ENCODE data around the gene GALR1. TPM values are rescaled to one million over a fixed set of nuclear protein-coding genes. Genes with fewer than 3 reads are reported as not detected.

GALR1 gene
- total and polyA plus RNA-seq, 2 donors (not counting 3 experiments of a cell fraction or from before 2014, with no cell fraction given): not detected

- no peak overlapping the region for H3K4me2 ChIP-seq (ENCODE audit: insufficient read depth, low read length)
- dilution Hi-C loops (cut with MboI; ENCODE audit: extremely low pct_ligation_motif_present, low sequenced_read_pairs): no loop called here
- BruUV-seq (replicated peaks): no TSS peak
Measured at GRCh38 chr18:77316641-77317040, 67.0 kb downstream of the GALR1 start.

More at GRCh38 chr18:77316641-77317040, 67.0 kb downstream of the GALR1 start:
- no peak overlapping the region for H3K4me3 ChIP-seq (replicated peaks in 1 of 3; ENCODE audit: insufficient read depth in 1 of 3, low read depth in 1 of 3, low read length in 3 of 3)
- H3K79me2 ChIP-seq (ENCODE audit: control insufficient read depth, insufficient read depth, low read length): no peaks in the 10 kb centered on the region
- TF ChIP-seq FOS (IDR thresholded peaks at IDR 0.05; ENCODE audit: borderline replicate concordance, insufficient read depth, low read length): no peak
- TF ChIP-seq MYC (IDR thresholded peaks at IDR 0.05; ENCODE audit: low read depth, low read length): no peak
- no peak for TF ChIP-seq EZH2 (IDR thresholded peaks at IDR 0.05; ENCODE audit: borderline replicate concordance, low read depth, low read length, severe bottlenecking)
- TF ChIP-seq MAX (IDR thresholded peaks at IDR 0.05; ENCODE audit: insufficient read depth, insufficient read length): no peak
- TF ChIP-seq POLR2AphosphoS5 (IDR thresholded peaks at IDR 0.05; ENCODE audit: insufficient read depth, low read depth, low read length): no peak
- TF ChIP-seq CTCF (IDR thresholded peaks at IDR 0.05; ENCODE audit: extremely low read depth in 1 of 2, insufficient read depth in 1 of 2, low read depth in 1 of 2, low read length in 2 of 2): no peak
- TF ChIP-seq GATA2 (IDR thresholded peaks at IDR 0.05; ENCODE audit: insufficient read depth, insufficient read length, low read depth, low read length): no peak
- TF ChIP-seq JUN (IDR thresholded peaks at IDR 0.05; ENCODE audit: borderline replicate concordance, insufficient read depth, insufficient read length, low read depth): no peak
- TF ChIP-seq POLR2A (IDR thresholded peaks at IDR 0.05; ENCODE audit: low read depth, low read length): no peak
- no peak overlapping the region for H2AFZ ChIP-seq (ENCODE audit: low read depth, low read length)
- FAIRE-seq: no peak
- H3K36me3 ChIP-seq (ENCODE audit: control insufficient read depth in 2 of 2, extremely low read depth in 1 of 2, insufficient read depth in 2 of 2, low read length in 2 of 2): no peaks in the 10 kb centered on the region
- intact Hi-C loops (cut with micrococcal nuclease): no loop called here
- H3K27ac ChIP-seq (ENCODE audit: insufficient read depth, low read depth, low read length): no peak overlapping the region
- DNase-seq (ENCODE audit: low read depth, low spot score): no peak
- no peaks in the 10 kb centered on the region for H3K27me3 ChIP-seq (ENCODE audit: control insufficient read depth in 2 of 2, insufficient read depth in 2 of 2, low read length in 2 of 2)
- POLR2A ChIA-PET: no interaction called here
- CTCF ChIA-PET: no interaction called here
- H3K9me3 ChIP-seq (replicated peaks; ENCODE audit: control insufficient read depth, insufficient read depth, low read length): peaks cover 3% of the 10 kb centered on the region
- no peaks in the 10 kb centered on the region for H3K4me1 ChIP-seq (ENCODE audit: control insufficient read depth, extremely low read depth, insufficient read depth, low read length)
- H4K20me1 ChIP-seq (replicated peaks; ENCODE audit: control insufficient read depth, extremely low read depth, insufficient read depth, low read length): no peaks in the 10 kb centered on the region
- no peaks in the 10 kb centered on the region for H3K9me1 ChIP-seq (replicated peaks; ENCODE audit: control insufficient read depth, extremely low read depth, insufficient read depth, low read length)
- no peak overlapping the region for H3K9ac ChIP-seq (replicated peaks; ENCODE audit: extremely low read depth, insufficient read depth, low read length)

All from endothelial cell of umbilical vein (primary cell).